Muscle layer of duodenum (tissue), 2 donors: ENCODE data around the gene NUP62.

Experiments
- H3K27ac ChIP-seq: one replicate; pipeline ENCODE4 v1.7.0; 2013; ENCODE audit warnings: mild to moderate bottlenecking, low read length
- H3K27me3 ChIP-seq: one replicate; pipeline ENCODE4 v1.7.0; 2013; ENCODE audit warnings: low read depth, mild to moderate bottlenecking, control low read depth, low read length
- H3K36me3 ChIP-seq, 2 donors: one replicate each; pipeline ENCODE4 v1.7.0; 2013; ENCODE audit warnings: low read length in 2 of 2, control low read depth in 1 of 2, mild to moderate bottlenecking in 1 of 2; ENCODE audit not compliant: insufficient read depth in 2 of 2, control insufficient read depth in 1 of 2
- H3K4me1 ChIP-seq, 2 donors: one replicate each; pipeline ENCODE4 v1.7.0; 2013; ENCODE audit warnings: low read length in 2 of 2, mild to moderate bottlenecking in 2 of 2, control low read depth in 1 of 2, moderate library complexity in 1 of 2; ENCODE audit not compliant: insufficient read depth in 2 of 2, control insufficient read depth in 1 of 2
- H3K4me3 ChIP-seq, 2 donors: one replicate each; pipeline ENCODE4 v1.7.0; 2013; ENCODE audit warnings: low read length in 2 of 2, low read depth in 1 of 2, mild to moderate bottlenecking in 1 of 2
- H3K9me3 ChIP-seq, 2 donors: one replicate each; pipeline ENCODE4 v1.7.0; 2013; ENCODE audit warnings: low read length in 2 of 2, control low read depth in 1 of 2, mild to moderate bottlenecking in 1 of 2; ENCODE audit not compliant: control insufficient read depth in 1 of 2
- donor health status: healthy.

NUP62 gene

DNA sequence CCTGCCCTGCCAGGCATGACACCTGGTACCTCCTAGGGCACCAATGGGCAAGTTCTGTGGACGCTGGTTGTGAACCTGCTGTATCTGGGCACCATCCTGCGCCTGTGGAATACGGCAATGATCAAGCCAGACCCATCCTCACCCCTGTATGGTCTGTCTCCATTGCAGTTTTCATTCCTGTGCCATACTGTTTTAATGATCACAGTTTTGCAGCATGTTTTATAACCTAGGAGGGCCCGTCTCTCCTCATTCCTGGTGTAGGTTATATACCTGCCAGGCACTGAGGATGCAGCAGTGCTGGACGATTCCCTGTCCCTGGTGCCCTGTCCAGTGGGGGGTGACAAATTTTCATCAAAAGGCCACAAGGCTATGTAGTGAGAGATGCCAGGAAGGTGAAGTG, 46.2 kb downstream of the NUP62 start:
- no peaks in the 10 kb centered on the region for H3K27me3 ChIP-seq
- no peaks in the 10 kb centered on the region for H3K9me3 ChIP-seq
- H3K4me3 ChIP-seq = no peak overlapping the region
- H3K36me3 ChIP-seq = peaks cover 48 to 76% of the 10 kb centered on the region in 2 donors
- H3K27ac ChIP-seq = no peak overlapping the region
- peaks cover 6 to 10% of the 10 kb centered on the region in 2 donors for H3K4me1 ChIP-seq

DNA sequence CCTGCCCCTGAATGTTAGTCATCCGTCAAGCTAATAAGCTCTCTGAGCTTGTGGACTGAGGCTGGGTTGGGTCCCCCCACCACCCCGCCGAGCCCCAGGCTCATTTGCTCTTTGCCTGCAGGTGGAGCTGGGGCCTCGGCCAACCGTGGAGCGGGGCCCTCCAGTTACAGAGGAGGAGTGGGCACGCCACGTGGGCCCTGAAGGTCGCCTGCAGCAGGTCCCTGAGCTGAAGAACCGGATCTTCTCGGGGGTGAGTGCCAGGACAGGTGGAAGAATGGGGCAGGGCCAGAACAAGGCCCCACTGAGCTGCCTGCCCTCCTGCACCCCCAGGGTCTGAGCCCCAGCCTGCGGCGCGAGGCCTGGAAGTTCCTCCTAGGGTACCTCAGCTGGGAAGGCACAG, 46.7 kb downstream of the NUP62 start:
- Histone ChIP-seq H3K36me3 (peaks cover 48 to 73% of the 10 kb centered on the region in 2 donors), H3K4me1 (peaks cover 6 to 13% of the 10 kb centered on the region in 2 donors)

DNA sequence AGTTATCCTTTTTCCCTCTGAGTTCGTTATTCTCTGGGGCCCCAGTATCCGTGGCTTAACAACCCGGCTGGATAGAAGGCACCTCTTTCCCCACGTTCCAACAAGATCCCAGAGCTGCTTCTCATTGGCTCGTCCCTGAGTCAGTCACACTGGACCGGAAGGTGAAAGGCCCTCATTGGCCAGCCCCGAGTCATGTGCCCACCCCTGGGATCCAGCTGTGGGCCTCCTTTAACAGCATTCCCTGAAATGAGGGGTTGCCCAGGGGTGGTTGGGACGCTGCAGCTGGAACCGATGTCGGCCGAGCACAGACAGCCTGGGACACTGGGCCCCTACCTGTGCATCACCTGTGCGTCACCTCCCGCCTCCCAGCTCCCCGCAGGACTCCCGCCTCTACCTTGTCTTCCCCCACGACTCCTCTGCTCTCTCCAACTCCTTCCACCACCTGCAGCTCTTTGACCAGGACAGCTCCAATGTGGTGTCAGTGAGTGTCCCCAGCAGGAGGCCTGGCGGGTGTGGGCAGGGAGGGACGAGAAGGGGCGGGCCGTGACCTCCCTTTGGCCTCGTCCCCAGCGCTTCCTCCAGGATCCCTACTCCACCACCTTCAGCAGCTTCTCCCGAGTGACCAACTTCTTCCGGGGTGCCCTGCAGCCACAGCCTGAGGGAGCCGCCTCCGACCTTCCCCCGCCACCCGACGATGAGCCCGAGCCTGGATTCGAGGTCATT, 47.5 kb downstream of the NUP62 start:
- H3K4me1 ChIP-seq = peaks cover 6 to 13% of the 10 kb centered on the region in 2 donors
- no peak overlapping the region for H3K27ac ChIP-seq
- H3K36me3 ChIP-seq = peaks cover 48 to 74% of the 10 kb centered on the region in 2 donors
- H3K27me3 ChIP-seq = no peaks in the 10 kb centered on the region
- H3K4me3 ChIP-seq = no peak overlapping the region
- no peaks in the 10 kb centered on the region for H3K9me3 ChIP-seq

More for the DNA sequence above, 46.7 kb downstream of the NUP62 start:
- no peaks in the 10 kb centered on the region for H3K9me3 ChIP-seq
- H3K27me3 ChIP-seq = no peaks in the 10 kb centered on the region
- H3K4me3 ChIP-seq = no peak overlapping the region
- H3K27ac ChIP-seq = no peak overlapping the region

DNA sequence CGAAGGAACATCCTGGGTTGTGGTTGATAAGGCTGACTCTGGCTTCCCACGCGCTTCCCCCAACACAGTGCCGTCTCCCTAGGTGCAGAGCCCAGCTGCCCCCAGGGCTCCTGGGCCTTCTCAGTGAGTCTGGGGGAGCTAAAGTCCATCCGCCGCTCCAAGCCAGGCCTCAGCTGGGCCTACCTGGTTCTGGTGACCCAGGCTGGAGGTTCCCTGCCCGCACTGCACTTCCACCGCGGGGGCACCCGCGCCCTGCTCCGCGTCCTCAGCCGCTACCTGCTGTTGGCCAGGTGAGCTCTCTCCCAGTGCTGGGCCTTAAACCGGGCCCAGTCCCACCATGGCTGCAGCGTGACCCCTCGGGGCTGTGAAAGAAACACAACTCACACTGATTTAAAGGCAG, 48.1 kb downstream of the NUP62 start:
- peaks cover 6 to 13% of the 10 kb centered on the region in 2 donors for H3K4me1 ChIP-seq
- no peaks in the 10 kb centered on the region for H3K9me3 ChIP-seq
- peaks cover 48 to 76% of the 10 kb centered on the region in 2 donors for H3K36me3 ChIP-seq
- H3K4me3 ChIP-seq = no peak overlapping the region
- H3K27ac ChIP-seq = no peak overlapping the region
- H3K27me3 ChIP-seq = no peaks in the 10 kb centered on the region

DNA sequence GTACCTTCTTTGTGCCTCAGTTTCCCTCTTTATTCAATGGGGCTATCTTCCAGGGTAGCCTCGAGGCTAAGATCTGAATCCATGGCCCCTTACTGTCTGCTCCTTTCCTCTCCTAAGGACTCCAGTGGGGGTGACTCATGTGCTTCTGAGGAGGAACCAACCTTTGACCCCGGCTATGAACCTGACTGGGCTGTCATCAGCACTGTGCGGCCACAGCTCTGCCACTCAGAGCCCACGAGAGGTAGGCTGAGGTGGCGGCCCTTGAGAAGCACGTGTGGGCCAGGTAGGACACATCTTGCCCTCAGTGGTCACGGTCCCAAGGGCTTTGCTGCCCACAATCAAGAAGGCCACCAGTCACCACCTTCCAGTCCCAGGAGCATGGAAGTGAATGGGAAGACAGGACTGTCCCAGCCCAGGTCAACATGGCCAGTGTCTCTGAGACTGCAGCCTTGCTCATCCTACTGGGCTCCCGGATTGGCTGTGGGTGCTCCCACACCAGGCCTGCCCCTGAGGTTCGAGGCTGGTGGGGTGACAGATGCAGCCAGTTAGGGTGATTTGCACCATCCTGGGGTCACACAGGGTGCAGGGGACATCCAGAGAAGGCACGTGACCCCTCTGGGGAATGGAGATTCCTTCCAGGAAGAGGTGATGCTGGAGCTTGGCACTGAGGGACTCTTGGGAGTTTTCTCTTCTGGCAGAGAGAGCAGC, 49.0 kb downstream of the NUP62 start:
- no peak overlapping the region for H3K27ac ChIP-seq
- H3K27me3 ChIP-seq = no peaks in the 10 kb centered on the region
- H3K4me1 ChIP-seq = peaks cover 10 to 19% of the 10 kb centered on the region in 2 donors
- no peaks in the 10 kb centered on the region for H3K9me3 ChIP-seq
- no peak overlapping the region for H3K4me3 ChIP-seq
- H3K36me3 ChIP-seq = peaks cover 48 to 74% of the 10 kb centered on the region in 2 donors

DNA sequence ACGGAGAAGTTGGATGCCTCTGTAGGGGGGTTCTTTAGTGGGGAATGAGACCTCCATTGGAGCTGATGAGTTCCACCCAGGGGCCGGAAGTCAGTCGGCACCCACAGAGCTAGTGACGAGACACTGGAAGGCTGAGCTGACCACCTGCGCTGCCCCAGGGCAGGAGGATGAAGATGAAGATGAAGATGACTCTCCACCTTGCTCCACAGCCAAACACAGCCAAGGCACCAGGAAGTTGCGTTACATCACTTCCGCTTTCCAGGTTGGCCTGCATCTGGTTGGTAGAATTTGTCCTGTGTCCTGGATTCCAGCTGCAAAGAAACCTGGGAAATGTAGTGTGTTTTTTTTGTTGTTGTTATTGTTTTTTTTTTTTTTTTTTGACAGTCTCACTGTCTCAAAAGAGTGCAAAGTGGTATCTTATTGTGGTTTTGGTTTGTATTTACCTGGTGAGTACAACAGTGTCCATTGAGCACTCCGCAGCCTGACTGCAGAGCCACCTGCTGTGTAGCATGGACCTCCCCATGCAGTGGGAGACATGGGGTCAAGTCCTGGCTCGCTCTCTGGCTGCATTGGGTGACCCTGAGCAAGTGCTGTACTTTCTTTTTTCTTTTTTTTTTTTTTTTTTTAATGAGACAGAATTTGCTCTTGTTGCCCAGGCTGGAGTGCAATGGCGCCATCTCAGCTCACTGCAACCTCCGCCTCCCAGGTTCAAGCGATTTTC, 49.9 kb downstream of the NUP62 start:
- no peaks in the 10 kb centered on the region for H3K27me3 ChIP-seq
- H3K4me3 ChIP-seq = no peak overlapping the region
- H3K27ac ChIP-seq = no peak overlapping the region
- H3K9me3 ChIP-seq = no peaks in the 10 kb centered on the region
- H3K36me3 ChIP-seq = peaks cover 41 to 67% of the 10 kb centered on the region in 2 donors
- H3K4me1 ChIP-seq = peaks cover 10 to 28% of the 10 kb centered on the region in 2 donors

DNA sequence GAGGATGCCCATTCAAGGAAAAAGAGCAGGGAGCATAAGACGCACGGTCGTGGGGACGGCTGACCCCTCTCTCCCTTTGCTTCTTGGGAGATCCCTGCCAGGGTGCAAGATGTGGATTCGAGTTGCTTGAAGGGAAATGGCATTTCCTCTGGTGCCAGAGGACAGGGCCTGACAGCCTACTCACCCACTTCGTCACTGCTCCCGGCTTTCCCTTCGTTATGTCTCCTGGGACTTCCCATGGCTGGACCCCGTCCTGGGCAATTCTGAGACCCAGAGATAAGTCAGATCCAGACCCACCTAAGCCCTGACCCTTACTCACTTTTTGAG, 50.6 kb downstream of the NUP62 start:
- H3K27me3 ChIP-seq = no peaks in the 10 kb centered on the region
- peak overlapping the region; percentile 99 for H3K27ac ChIP-seq
- peaks cover 10 to 29% of the 10 kb centered on the region in 2 donors for H3K4me1 ChIP-seq
- H3K4me3 ChIP-seq = peak overlapping the region; percentile 92 to 93
- H3K36me3 ChIP-seq = peaks cover 40 to 60% of the 10 kb centered on the region in 2 donors
- no peaks in the 10 kb centered on the region for H3K9me3 ChIP-seq

DNA sequence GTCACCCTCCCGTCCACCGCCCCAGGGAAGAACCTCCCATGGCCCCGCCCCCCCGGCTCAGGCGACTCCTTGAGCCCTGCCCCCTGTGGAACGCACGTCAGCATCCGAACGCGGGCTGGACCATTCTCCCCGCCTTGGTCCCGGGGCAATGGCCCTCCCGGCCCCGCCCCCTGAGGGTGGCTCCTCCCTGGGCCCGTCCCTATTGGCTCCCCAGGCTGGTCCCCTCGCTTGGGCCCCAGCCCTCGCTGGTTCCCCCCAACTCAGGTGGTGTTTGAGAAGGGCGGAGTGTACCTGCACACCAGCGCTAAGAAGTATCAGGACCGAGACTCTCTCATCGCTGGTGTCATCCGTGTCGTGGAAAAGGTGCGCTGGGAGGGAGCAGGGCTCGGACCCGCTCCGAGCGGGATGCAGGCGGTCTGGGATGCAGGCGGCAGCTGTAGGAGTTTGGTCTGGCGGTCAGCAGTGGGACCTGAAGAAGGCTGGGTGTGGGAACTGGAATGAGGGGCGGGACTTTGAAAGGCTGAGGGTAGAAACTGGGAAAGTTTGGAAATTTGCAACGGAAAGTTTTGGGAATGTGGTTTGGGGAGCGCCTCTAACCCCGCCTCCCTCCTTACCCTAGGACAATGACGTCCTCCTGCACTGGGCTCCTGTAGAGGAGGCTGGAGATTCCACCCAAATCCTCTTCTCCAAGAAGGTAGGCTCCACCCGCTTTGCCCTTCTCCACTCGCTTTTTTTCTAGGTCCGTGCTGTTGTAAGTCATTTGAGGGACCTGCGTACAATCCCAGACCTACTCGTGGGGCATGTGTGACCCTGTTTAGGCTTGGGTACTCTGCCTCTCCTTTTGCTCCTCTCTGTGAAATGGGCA, 51.2 kb downstream of the NUP62 start:
- H3K9me3 ChIP-seq = no peaks in the 10 kb centered on the region
- H3K4me1 ChIP-seq = peaks cover 10 to 29% of the 10 kb centered on the region in 2 donors
- peak overlapping the region; percentile 99 for H3K27ac ChIP-seq
- no peaks in the 10 kb centered on the region for H3K27me3 ChIP-seq
- peak overlapping the region; percentile 92 to 93 for H3K4me3 ChIP-seq
- H3K36me3 ChIP-seq = peaks cover 34 to 54% of the 10 kb centered on the region in 2 donors

DNA sequence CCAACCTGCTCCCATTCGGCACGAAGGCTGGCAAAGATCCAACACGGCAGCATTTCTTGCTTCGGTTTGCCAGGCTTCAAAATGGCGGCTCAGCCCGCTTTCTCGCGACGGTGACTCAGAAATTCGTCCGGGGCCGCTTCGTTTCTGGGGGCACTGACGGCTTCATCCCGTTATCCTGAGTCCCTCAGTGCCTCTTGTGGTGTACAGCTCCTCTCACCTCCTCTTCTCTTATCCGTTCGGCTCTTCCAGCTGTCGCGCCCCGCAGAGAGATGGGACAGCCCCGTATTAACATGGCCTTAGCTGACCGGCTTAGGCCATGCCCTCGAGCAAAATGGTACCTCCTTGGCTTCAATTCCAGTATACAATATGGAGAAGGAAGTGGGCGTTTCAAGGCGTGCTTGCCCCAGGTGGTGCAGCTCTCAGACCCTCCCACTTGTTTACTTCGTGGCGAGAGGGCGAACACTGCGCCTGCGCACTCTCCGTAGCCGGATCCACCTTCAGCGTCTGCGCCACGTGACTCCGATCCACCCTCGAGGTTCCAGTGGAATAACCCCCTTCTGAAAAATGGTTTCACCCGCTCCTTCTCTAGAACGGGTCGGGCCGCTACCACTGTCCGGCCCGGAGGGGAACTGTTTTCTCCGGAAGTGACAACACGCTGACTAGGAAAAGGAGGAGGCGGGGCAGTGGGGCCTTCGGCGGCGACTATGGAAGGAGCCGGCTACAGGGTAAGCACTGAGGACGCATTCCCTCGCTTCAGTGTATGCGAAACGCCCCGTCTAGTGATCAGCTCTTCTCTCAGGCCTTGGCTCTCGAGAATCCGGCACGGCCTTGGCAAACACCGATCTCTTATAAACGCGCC, 52.1 kb downstream of the NUP62 start, which contains the start of the genes AKT1S1 and TBC1D17:
AKT1S1 (minus strand) TSS at position 336 of the 859 bp plus-strand sequence. CDS start 4,060 bp downstream, outside the sequence.
TBC1D17 (plus strand) TSS at position 683 of the 859 bp plus-strand sequence; CDS start at position 705, 22 bp downstream.
- H3K27me3 ChIP-seq = no peaks in the 10 kb centered on the region
- H3K9me3 ChIP-seq = no peaks in the 10 kb centered on the region
- H3K4me1 ChIP-seq = peaks cover 10 to 29% of the 10 kb centered on the region in 2 donors
- H3K4me3 ChIP-seq = peak within 1 kb of the TSS; percentile 92 to 93
- peak within 1 kb of the TSS; percentile 99 for H3K27ac ChIP-seq
- peaks cover 26 to 46% of the 10 kb centered on the region in 2 donors for H3K36me3 ChIP-seq
